SK-N-SH (cell line): Measurements from ENCODE around the gene OR5M11. TPM values are rescaled to one million over a fixed set of nuclear protein-coding genes. Genes with fewer than 3 reads are reported as not detected.
"Not testable (repeated sequence)": the region's sequence is repeated elsewhere in the genome, so short reads cannot be mapped to it uniquely, and the experiment has no call there.

Source experiments
- CTCF ChIA-PET: fragments of 300-600, 350-600 bp; formaldehyde crosslinking; extraction: SDS; loops from one replicate; lab custom pipeline; 2021; lab: Yijun Ruan, JAX
- POLR2A ChIA-PET: fragments of 350-600 bp; sonication (Branson Sonifier 250); formaldehyde crosslinking; extraction: SDS; loops from one replicate; lab custom pipeline; 2020; ENCODE audit warnings: antibody characterized with exemption, inconsistent platforms; lab: Yijun Ruan, JAX
- DNase-seq: peaks from one replicate; pipeline ENCODE4 v3.0.0; 2012
- H2AFZ ChIP-seq: fragments of 200-600 bp; sonication (generic); 2 replicates; pipeline ENCODE4 v1.8.1; 2016; ENCODE audit warnings: antibody characterized with exemption, mild to moderate bottlenecking, low read depth
- H3F3A ChIP-seq: fragments of 200-600 bp; sonication (generic); replicated peaks from 2 replicates; pipeline ENCODE3; 2016; ENCODE audit warnings: antibody characterized with exemption, mild to moderate bottlenecking; ENCODE audit not compliant: insufficient read depth
- H3K27ac ChIP-seq, 2 experiments: fragments of 200-500 bp in 1 of 2; fragments of 200-600 bp in 1 of 2; sonication (Bioruptor generic) in 1 of 2; sonication (generic), shearing (Covaris generic) in 1 of 2; 2 replicates each; pipeline versions ENCODE4 v1.5.1 to v1.6.1; 2014 to 2016; ENCODE audit warnings: low read depth in 2 of 2, inconsistent platforms in 1 of 2, low read length in 1 of 2, mild to moderate bottlenecking in 1 of 2, mixed read lengths in 1 of 2
- H3K27me3 ChIP-seq: fragments of 200-600 bp; sonication (generic), shearing (Covaris generic); 2 replicates; pipeline ENCODE4 v1.6.1; 2016; ENCODE audit warnings: mixed run types; ENCODE audit not compliant: insufficient read depth
- H3K36me3 ChIP-seq, 2 experiments: fragments of 200-500 bp in 1 of 2; fragments of 200-600 bp in 1 of 2; sonication (Bioruptor generic) in 1 of 2; sonication (generic) in 1 of 2; replicated peaks in 1 of 2; 2 replicates each; pipeline versions ENCODE3 to v1.5.1; 2014 to 2016; ENCODE audit warnings: low read length in 1 of 2, mild to moderate bottlenecking in 1 of 2; ENCODE audit not compliant: insufficient read depth in 2 of 2, control insufficient read depth in 1 of 2
- H3K4me1 ChIP-seq, 2 experiments: fragments of 200-500 bp in 1 of 2; fragments of 200-600 bp in 1 of 2; sonication (Bioruptor generic) in 1 of 2; sonication (generic), shearing (Covaris generic) in 1 of 2; 2 replicates each; pipeline versions ENCODE4 v1.5.1 to v1.6.1; 2014 to 2016; ENCODE audit warnings: low read depth in 1 of 2, low read length in 1 of 2, mixed run types in 1 of 2; ENCODE audit not compliant: insufficient read depth in 2 of 2, control insufficient read depth in 1 of 2
- H3K4me2 ChIP-seq: fragments of 200-600 bp; sonication (generic), shearing (Covaris generic); 2 replicates; pipeline ENCODE4 v1.6.1; 2017; ENCODE audit warnings: mixed run types
- H3K4me3 ChIP-seq, 2 experiments: fragments of 200-500 bp in 1 of 2; fragments of 200-600 bp in 1 of 2; sonication (Bioruptor generic) in 1 of 2; sonication (generic), shearing (Covaris generic) in 1 of 2; 2 replicates each; pipeline versions ENCODE4 v1.5.1 to v1.8.1; 2014 to 2016; ENCODE audit warnings: low read depth in 2 of 2, inconsistent platforms in 1 of 2, low read length in 1 of 2, mild to moderate bottlenecking in 1 of 2, mixed read lengths in 1 of 2, moderate library complexity in 1 of 2
- H3K79me2 ChIP-seq: fragments of 200-600 bp; sonication (generic); 2 replicates; pipeline ENCODE4 v1.8.1; 2017; ENCODE audit warnings: mild to moderate bottlenecking; ENCODE audit not compliant: insufficient read depth
- H3K9ac ChIP-seq: fragments of 200-600 bp; sonication (generic); 2 replicates; pipeline ENCODE4 v1.6.1; 2017; ENCODE audit warnings: mixed run types
- H3K9me2 ChIP-seq: fragments of 200-600 bp; sonication (generic); 2 replicates; pipeline ENCODE4 v1.6.1; 2017; ENCODE audit warnings: mixed run types
- H3K9me3 ChIP-seq: fragments of 200-600 bp; sonication (generic); 2 replicates; pipeline ENCODE4 v1.6.1; 2017; ENCODE audit warnings: mixed run types, mild to moderate bottlenecking, moderate library complexity
- H4K20me1 ChIP-seq: fragments of 200-600 bp; sonication (generic); 2 replicates; pipeline ENCODE4 v1.6.1; 2017; ENCODE audit warnings: mild to moderate bottlenecking, mixed run types; ENCODE audit not compliant: insufficient read depth
- CHD2 ChIP-seq: fragments of 150-350 bp; IDR thresholded peaks from 2 replicates; pipeline ENCODE4 v1.6.1; 2018; ENCODE audit warnings: low read length; ENCODE audit not compliant: partially characterized antibody
- FOSL2 ChIP-seq: IDR thresholded peaks from 2 replicates; pipeline ENCODE4 v1.4.0; 2012; ENCODE audit warnings: low read depth, mild to moderate bottlenecking, moderate library complexity, borderline replicate concordance
- GABPA ChIP-seq: IDR thresholded peaks from 2 replicates; pipeline ENCODE4 v1.4.0; 2012; ENCODE audit warnings: low read depth, mild to moderate bottlenecking
- GATA2 ChIP-seq: sonication (generic); formaldehyde crosslinking; IDR thresholded peaks from 2 replicates; pipeline ENCODE4 v1.5.0; 2020; ENCODE audit warnings: mild to moderate bottlenecking, missing genetic modification reagents
- MXI1 ChIP-seq: IDR thresholded peaks from 2 replicates; pipeline ENCODE4 v1.6.1; 2012; ENCODE audit warnings: mild to moderate bottlenecking, low read depth, low read length, improper control_type of control experiment
- RFX5 ChIP-seq: IDR thresholded peaks from 2 replicates; pipeline ENCODE4 v1.6.1; 2012; ENCODE audit warnings: mild to moderate bottlenecking, improper control_type of control experiment, low read length
- SIN3A ChIP-seq: IDR thresholded peaks from 2 replicates; pipeline ENCODE4 v1.6.1; 2012; ENCODE audit warnings: low read depth, mild to moderate bottlenecking, low read length, moderate library complexity, borderline replicate concordance
- SMC3 ChIP-seq: IDR thresholded peaks from 2 replicates; pipeline ENCODE4 v1.6.1; 2012; ENCODE audit warnings: low read depth, low read length, improper control_type of control experiment
- TAF1 ChIP-seq: IDR thresholded peaks from 2 replicates; pipeline ENCODE4 v1.6.1; 2012; ENCODE audit warnings: low read depth, mild to moderate bottlenecking, low read length, moderate library complexity, borderline replicate concordance
- TCF12 ChIP-seq: IDR thresholded peaks from 2 replicates; pipeline ENCODE4 v1.4.0; 2012
- TEAD4 ChIP-seq: IDR thresholded peaks from 2 replicates; pipeline ENCODE4 v1.4.0; 2012; ENCODE audit warnings: mild to moderate bottlenecking, borderline replicate concordance; ENCODE audit not compliant: insufficient read depth
- WGBS: methylation state at CpG from one replicate; pipeline ENCODE4 v1.1.6; 2017; ENCODE audit warnings: low lambda C conversion rate; 5-methylcytosine and 5-hydroxymethylcytosine counted together
- polyA plus RNA-seq, 3 experiments: library from polyadenylated mRNA; depleted of rRNA; stranded (reverse); fragments of >200 nt; gene quantifications; 2 replicates each; pipeline ENCODE4 v1.2.3, GENCODE V29; 2012
- TF ChIP-seq, protein P1 (sequence below): IDR thresholded peaks from 2 replicates; pipeline ENCODE4 v1.4.0; 2012; ENCODE audit warnings: low read depth
- TF ChIP-seq, protein P2 (sequence below): fragments of 150-350 bp; IDR thresholded peaks from 2 replicates; pipeline ENCODE4 v1.6.1; 2016; ENCODE audit warnings: mild to moderate bottlenecking, low read depth, low read length
- TF ChIP-seq, protein P3 (sequence below): IDR thresholded peaks from 2 replicates; pipeline ENCODE4 v1.4.0; 2012; ENCODE audit warnings: low read depth, borderline replicate concordance

The OR5M11 gene
- polyA plus RNA-seq (2012; rRNA removed): not detected in 2 replicates
- polyA plus RNA-seq (2012; cell fraction: cytosol; rRNA removed): not detected in 2 replicates
- 0.10 TPM in 1 of 2 replicates, not detected in the other for polyA plus RNA-seq (2012; cell fraction: nucleus; rRNA removed)

DNA sequence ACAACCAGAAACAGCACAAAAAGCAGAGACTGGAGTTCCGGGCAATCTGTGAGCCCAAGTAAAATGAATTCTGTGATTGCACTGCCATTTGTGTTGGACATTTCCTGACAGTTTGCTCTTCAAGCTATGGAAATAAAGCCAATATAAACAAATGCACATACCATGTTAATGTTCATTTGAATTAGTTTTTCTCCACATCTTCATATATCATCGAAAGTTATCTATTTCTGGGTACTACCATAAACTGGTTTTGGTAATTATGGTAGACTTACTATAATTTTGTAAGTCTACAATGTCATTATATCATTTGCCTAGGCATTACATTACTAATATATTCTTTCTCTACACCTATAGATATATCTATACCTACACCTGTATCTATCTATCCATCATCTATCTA lies at the start of gene OR5M11:
TSS of gene OR5M11 (minus strand) at position 101 of the 400 bp plus-strand sequence. CDS start at position 101, 0 bp downstream.
- Histone ChIP-seq H2AFZ (no peak within 1 kb of the TSS), H3K9me2 (no peaks in the 10 kb centered on the region), H3F3A (no peaks in the 10 kb centered on the region), H3K4me1 (no peaks in the 10 kb centered on the region), H3K9me3 (no peaks in the 10 kb centered on the region), H3K9ac (no peak within 1 kb of the TSS), H3K4me2 (no peak within 1 kb of the TSS), H3K27me3 (no peaks in the 10 kb centered on the region), H3K4me3 (no peak within 1 kb of the TSS), H3K79me2 (no peaks in the 10 kb centered on the region), H3K36me3 (no peaks in the 10 kb centered on the region), H3K27ac (no peak within 1 kb of the TSS), H4K20me1 (no peaks in the 10 kb centered on the region)
- TF ChIP-seq GATA2 (CRISPR knock-in tag) (no peak), TAF1 (no peak), FOSL2 (no peak)
- TF ChIP-seq, protein P1, sequence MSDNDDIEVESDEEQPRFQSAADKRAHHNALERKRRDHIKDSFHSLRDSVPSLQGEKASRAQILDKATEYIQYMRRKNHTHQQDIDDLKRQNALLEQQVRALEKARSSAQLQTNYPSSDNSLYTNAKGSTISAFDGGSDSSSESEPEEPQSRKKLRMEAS: no peak
- no peak for DNase-seq
- ChIA-PET POLR2A (no interaction called here), CTCF (no interaction called here)
- 0% methylated on average over 2 of the region's 2 CpGs for WGBS

DNA sequence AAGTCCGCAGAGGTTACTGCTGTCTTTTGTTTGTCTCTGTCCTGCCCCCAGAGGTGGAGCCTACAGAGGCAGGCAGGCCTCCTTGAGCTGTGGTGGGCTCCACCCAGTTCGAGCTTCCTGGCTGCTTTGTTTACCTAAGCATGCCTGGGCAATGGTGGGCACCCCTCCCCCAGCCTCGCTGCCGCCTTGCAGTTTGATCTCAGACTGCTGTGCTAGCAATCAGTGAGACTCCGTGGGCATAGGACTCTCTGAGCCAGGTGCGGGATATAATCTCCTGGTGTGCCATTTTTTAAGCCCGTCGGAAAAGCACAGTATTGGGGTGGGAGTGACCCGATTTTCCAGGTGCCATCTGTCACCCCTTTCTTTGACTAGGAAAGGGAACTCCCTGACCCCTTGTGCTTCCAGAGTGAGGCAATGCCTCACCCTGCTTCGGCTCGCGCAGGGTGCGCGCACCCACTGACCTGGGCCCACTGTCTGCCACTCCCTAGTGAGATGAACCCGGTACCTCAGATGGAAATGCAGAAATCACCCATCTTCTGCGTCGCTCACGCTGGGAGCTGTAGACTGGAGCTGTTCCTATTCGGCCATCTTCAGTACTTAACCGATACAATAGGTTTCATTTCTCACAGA lies 49.1 kb upstream of the OR5M11 start:
- H3F3A ChIP-seq, H3K4me2 ChIP-seq, H2AFZ ChIP-seq, H3K27ac ChIP-seq, H3K4me3 ChIP-seq, H3K36me3 ChIP-seq, H3K9me3 ChIP-seq, H3K9me2 ChIP-seq, DNase-seq, CTCF ChIA-PET, H4K20me1 ChIP-seq, H3K4me1 ChIP-seq, POLR2A ChIA-PET, H3K79me2 ChIP-seq, H3K27me3 ChIP-seq, H3K9ac ChIP-seq: not testable (repeated sequence)
- WGBS: 35% methylated on average over 12 of the region's 20 CpGs

DNA sequence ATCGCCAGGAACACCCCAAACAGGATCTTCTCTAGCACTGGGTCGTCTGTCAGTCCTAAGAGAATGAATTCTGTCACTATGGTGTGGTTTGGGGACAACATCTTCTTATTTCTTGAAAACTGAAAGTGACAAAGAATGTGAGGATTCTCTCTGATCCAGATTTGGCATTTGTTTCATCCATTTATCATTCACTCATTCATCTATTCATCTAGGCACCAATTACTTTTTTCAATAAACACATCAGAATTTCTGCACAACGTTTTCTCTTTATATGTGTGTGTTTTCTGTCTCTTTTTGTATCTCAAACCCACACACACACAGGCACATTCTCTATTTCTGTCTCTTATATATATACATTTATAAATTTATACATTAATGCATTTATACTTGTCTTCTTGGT lies 34.6 kb upstream of the OR5M11 start, which contains the start of gene OR5M10:
TSS of gene OR5M10 (minus strand) at position 101 of the 400 bp plus-strand sequence. CDS start at position 101, 0 bp downstream.
- Histone ChIP-seq H3F3A (no peaks in the 10 kb centered on the region), H3K27me3 (no peaks in the 10 kb centered on the region; the same call in 1 of the 2 replicates), H3K79me2 (no peaks in the 10 kb centered on the region), H4K20me1 (no peaks in the 10 kb centered on the region), H2AFZ (no peak within 1 kb of the TSS), H3K27ac (no peak within 1 kb of the TSS), H3K9ac (no peak within 1 kb of the TSS), H3K9me2 (no peaks in the 10 kb centered on the region), H3K4me2 (no peak within 1 kb of the TSS), H3K4me3 (no peak within 1 kb of the TSS), H3K4me1 (no peaks in the 10 kb centered on the region), H3K36me3 (no peaks in the 10 kb centered on the region), H3K9me3 (no peaks in the 10 kb centered on the region)
- 0% methylated on average over 3 of the region's 3 CpGs for WGBS
- ChIA-PET POLR2A (no interaction called here), CTCF (no interaction called here)
- DNase-seq: no peak
- TF ChIP-seq MXI1 (no peak), TCF12 (no peak), TEAD4 (no peak), RFX5 (no peak), FOSL2 (no peak), SIN3A (no peak), SMC3 (no peak), CHD2 (no peak), GABPA (no peak)
- TF ChIP-seq, protein P2, sequence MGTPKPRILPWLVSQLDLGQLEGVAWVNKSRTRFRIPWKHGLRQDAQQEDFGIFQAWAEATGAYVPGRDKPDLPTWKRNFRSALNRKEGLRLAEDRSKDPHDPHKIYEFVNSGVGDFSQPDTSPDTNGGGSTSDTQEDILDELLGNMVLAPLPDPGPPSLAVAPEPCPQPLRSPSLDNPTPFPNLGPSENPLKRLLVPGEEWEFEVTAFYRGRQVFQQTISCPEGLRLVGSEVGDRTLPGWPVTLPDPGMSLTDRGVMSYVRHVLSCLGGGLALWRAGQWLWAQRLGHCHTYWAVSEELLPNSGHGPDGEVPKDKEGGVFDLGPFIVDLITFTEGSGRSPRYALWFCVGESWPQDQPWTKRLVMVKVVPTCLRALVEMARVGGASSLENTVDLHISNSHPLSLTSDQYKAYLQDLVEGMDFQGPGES: no peak
- TF ChIP-seq, protein P3, sequence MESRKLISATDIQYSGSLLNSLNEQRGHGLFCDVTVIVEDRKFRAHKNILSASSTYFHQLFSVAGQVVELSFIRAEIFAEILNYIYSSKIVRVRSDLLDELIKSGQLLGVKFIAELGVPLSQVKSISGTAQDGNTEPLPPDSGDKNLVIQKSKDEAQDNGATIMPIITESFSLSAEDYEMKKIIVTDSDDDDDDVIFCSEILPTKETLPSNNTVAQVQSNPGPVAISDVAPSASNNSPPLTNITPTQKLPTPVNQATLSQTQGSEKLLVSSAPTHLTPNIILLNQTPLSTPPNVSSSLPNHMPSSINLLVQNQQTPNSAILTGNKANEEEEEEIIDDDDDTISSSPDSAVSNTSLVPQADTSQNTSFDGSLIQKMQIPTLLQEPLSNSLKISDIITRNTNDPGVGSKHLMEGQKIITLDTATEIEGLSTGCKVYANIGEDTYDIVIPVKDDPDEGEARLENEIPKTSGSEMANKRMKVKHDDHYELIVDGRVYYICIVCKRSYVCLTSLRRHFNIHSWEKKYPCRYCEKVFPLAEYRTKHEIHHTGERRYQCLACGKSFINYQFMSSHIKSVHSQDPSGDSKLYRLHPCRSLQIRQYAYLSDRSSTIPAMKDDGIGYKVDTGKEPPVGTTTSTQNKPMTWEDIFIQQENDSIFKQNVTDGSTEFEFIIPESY: no peak
